ENCODE results near the gene INTS11. TPM values are rescaled to one million over a fixed set of nuclear protein-coding genes. Genes with fewer than 3 reads are reported as not detected.

The INTS11 gene
- total RNA-seq, 4 donors from 2014 or later: 61.5 to 82.0 (median 63.6) TPM

GRCh38 chr1:1330366-1331067 is 6.1 kb upstream of the INTS11 start:
- H3K27me3 ChIP-seq: peaks cover 0 to 9% (median 0%) of the 10 kb centered on the region in 4 donors
- peaks cover 13 to 35% (median 16%) of the 10 kb centered on the region in 3 donors for H3K36me3 ChIP-seq
- peak overlapping the region in 2 of 4 donors; percentile 37 to 44 for H3K27ac ChIP-seq
- intact Hi-C loops (cut with DNase I): no loop called here
- no peaks in the 10 kb centered on the region for H3K9me3 ChIP-seq
- no peak for DNase-seq
- no peak for TF ChIP-seq CTCF (IDR thresholded peaks at IDR 0.05)
- no peak for TF ChIP-seq POLR2A (IDR thresholded peaks at IDR 0.05)
- WGBS, 2 donors: 47% methylated on average over 5 of the region's 15 CpGs; no CpG with 5 or more reads in 1 of the 2 donors
- peak overlapping the region in 1 of 4 donors; percentile 0 for H3K4me3 ChIP-seq
- H3K4me1 ChIP-seq: peaks cover 39 to 70% (median 45%) of the 10 kb centered on the region in 3 donors

- Histone ChIP-seq H3K9me3 (no peaks in the 10 kb centered on the region), H3K4me1 (peaks cover 44 to 72% (median 49%) of the 10 kb centered on the region in 3 donors), H3K27ac (no peak overlapping the region), H3K27me3 (peaks cover 0 to 9% (median 0%) of the 10 kb centered on the region in 4 donors), H3K36me3 (peaks cover 13 to 30% (median 16%) of the 10 kb centered on the region in 3 donors), H3K4me3 (no peak overlapping the region)
- 91 to 93% methylated on average over 46 to 55 of the region's 58 CpGs for WGBS, 2 donors
- DNase-seq: no peak
- TF ChIP-seq CTCF (IDR thresholded peaks at IDR 0.05) (no peak), POLR2A (IDR thresholded peaks at IDR 0.05) (no peak)
- intact Hi-C loops (cut with DNase I): no loop called here
Measured at GRCh38 chr1:1329304-1330210, 5.1 kb upstream of the INTS11 start.

GRCh38 chr1:1328254-1328653 is 3.8 kb upstream of the INTS11 start:
- H3K27ac ChIP-seq: no peak overlapping the region
- no peaks in the 10 kb centered on the region for H3K9me3 ChIP-seq
- WGBS, 2 donors: 100% methylated on average over 1 of the region's 15 CpGs; no CpG with 5 or more reads in 1 of the 2 donors
- peaks cover 13 to 30% (median 16%) of the 10 kb centered on the region in 3 donors for H3K36me3 ChIP-seq
- TF ChIP-seq POLR2A (IDR thresholded peaks at IDR 0.05) (no peak), CTCF (IDR thresholded peaks at IDR 0.05) (no peak)
- peaks cover 0 to 9% (median 0%) of the 10 kb centered on the region in 4 donors for H3K27me3 ChIP-seq
- no peak overlapping the region for H3K4me3 ChIP-seq
- intact Hi-C loops (cut with DNase I): no loop called here
- H3K4me1 ChIP-seq: peaks cover 35 to 68% (median 50%) of the 10 kb centered on the region in 3 donors
- no peak for DNase-seq

GRCh38 chr1:1327291-1327690 is 2.8 kb upstream of the INTS11 start:
- peaks cover 0 to 9% (median 0%) of the 10 kb centered on the region in 4 donors for H3K27me3 ChIP-seq
- intact Hi-C loops (cut with DNase I): no loop called here
- no peak for TF ChIP-seq CTCF (IDR thresholded peaks at IDR 0.05)
- no peak for TF ChIP-seq POLR2A (IDR thresholded peaks at IDR 0.05)
- H3K4me1 ChIP-seq: peaks cover 31 to 68% (median 48%) of the 10 kb centered on the region in 3 donors
- no peak overlapping the region for H3K27ac ChIP-seq
- no peak for DNase-seq
- H3K9me3 ChIP-seq: no peaks in the 10 kb centered on the region
- peaks cover 13 to 36% (median 16%) of the 10 kb centered on the region in 3 donors for H3K36me3 ChIP-seq
- H3K4me3 ChIP-seq: no peak overlapping the region
- 87 to 90% methylated on average over 2 to 22 of the region's 40 CpGs for WGBS, 2 donors
